Thoracic aorta (tissue), 2 donors: ENCODE data around the gene PTGDS. TPM values are rescaled to one million over a fixed set of nuclear protein-coding genes. Genes with fewer than 3 reads are reported as not detected.

Experiments used
- ATAC-seq: fragments of 150-250 bp; one replicate; pipeline ENCODE4 v1.8.0; 2017; ENCODE audit warnings: low read depth; ENCODE audit not compliant: insufficient number of reproducible peaks, low FRiP score
- DNase-seq: peaks from one replicate; pipeline ENCODE4 v3.0.0-alpha.2; 2020; ENCODE audit warnings: low spot score
- H3K27ac ChIP-seq, 2 donors: fragments of 200-600 bp; sonication (generic); 1 replicate in 1 of 2; 2 replicates in 1 of 2; pipeline ENCODE4 v1.5.1; 2016; ENCODE audit warnings: mild to moderate bottlenecking in 2 of 2, moderate library complexity in 2 of 2
- H3K27me3 ChIP-seq: fragments of 200-600 bp; sonication (generic); replicated peaks from 2 replicates; pipeline ENCODE4 v1.6.0; 2016; ENCODE audit warnings: mild to moderate bottlenecking; ENCODE audit not compliant: insufficient read depth
- H3K36me3 ChIP-seq: fragments of 200-600 bp; sonication (generic); one replicate; pipeline ENCODE4 v1.5.1; 2016
- H3K4me1 ChIP-seq, 2 donors: fragments of 200-600 bp; sonication (generic); 1 replicate in 1 of 2; 2 replicates in 1 of 2; pipeline versions ENCODE4 v1.5.1 to v1.6.0; 2016; ENCODE audit warnings: low read depth in 2 of 2, mild to moderate bottlenecking in 1 of 2; ENCODE audit not compliant: control insufficient read depth in 1 of 2
- H3K4me3 ChIP-seq: fragments of 200-600 bp; sonication (generic); 2 replicates; pipeline ENCODE4 v1.5.1; 2016; ENCODE audit warnings: mild to moderate bottlenecking
- H3K9me3 ChIP-seq: fragments of 200-600 bp; sonication (generic); 2 replicates; pipeline ENCODE4 v1.5.1; 2016
- total RNA-seq, 2 donors: library from RNA; depleted of rRNA; stranded (reverse); fragments of >200 nt; gene quantifications; one replicate each; pipeline versions ENCODE4 v1.1.0 to v1.2.3, GENCODE V29; 2016
- TF ChIP-seq, protein P1 (sequence below): fragments of 200-600 bp; sonication (generic); IDR thresholded peaks from one replicate; pipeline ENCODE4 v1.5.1; 2019; ENCODE audit warnings: antibody characterized with exemption

Gene PTGDS
- total RNA-seq, 2 donors from 2014 or later, result 66.1 to 89.5 TPM

DNA sequence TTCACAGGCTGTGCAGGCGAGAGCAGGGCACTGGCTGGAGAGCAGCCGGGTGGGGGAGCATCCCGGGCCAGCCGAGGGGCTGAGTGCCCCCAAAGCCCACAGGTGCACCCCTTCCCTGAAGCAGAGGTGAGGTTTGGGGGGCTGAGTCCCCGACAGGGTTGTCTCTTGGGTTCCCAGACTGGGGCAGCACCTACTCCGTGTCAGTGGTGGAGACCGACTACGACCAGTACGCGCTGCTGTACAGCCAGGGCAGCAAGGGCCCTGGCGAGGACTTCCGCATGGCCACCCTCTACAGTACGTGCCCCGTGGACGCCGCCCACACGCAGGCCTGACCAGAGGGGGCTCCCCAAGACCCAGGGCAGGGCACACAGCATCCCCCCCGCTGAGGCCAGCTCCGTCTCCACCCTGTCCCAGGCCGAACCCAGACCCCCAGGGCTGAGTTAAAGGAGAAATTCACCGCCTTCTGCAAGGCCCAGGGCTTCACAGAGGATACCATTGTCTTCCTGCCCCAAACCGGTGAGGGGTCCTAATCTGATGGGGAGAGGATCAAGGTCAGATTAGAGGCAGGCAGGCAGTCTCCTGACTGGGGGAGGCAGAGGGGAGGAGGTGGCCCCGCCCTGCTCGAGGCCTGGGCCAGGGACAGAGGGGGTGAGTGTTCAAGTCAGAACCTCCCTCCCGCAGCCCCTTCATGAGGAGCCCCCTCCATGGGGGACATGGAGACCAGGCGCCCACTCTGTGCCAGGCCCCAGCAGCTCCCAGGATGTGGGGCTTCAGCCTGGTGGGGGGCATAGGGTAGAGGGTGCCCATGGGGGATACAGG is 2.7 kb downstream of the PTGDS start:
- no peaks in the 10 kb centered on the region for H3K36me3 ChIP-seq
- TF ChIP-seq, protein P1, sequence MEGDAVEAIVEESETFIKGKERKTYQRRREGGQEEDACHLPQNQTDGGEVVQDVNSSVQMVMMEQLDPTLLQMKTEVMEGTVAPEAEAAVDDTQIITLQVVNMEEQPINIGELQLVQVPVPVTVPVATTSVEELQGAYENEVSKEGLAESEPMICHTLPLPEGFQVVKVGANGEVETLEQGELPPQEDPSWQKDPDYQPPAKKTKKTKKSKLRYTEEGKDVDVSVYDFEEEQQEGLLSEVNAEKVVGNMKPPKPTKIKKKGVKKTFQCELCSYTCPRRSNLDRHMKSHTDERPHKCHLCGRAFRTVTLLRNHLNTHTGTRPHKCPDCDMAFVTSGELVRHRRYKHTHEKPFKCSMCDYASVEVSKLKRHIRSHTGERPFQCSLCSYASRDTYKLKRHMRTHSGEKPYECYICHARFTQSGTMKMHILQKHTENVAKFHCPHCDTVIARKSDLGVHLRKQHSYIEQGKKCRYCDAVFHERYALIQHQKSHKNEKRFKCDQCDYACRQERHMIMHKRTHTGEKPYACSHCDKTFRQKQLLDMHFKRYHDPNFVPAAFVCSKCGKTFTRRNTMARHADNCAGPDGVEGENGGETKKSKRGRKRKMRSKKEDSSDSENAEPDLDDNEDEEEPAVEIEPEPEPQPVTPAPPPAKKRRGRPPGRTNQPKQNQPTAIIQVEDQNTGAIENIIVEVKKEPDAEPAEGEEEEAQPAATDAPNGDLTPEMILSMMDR, result no peak
- no peaks in the 10 kb centered on the region for H3K9me3 ChIP-seq
- ATAC-seq (no peak), DNase-seq (no peak)
- peaks cover 0 to 12% of the 10 kb centered on the region in 2 donors for H3K4me1 ChIP-seq
- peaks cover 3% of the 10 kb centered on the region for H3K27me3 ChIP-seq
- no peak overlapping the region for H3K4me3 ChIP-seq
- no peak overlapping the region for H3K27ac ChIP-seq

DNA sequence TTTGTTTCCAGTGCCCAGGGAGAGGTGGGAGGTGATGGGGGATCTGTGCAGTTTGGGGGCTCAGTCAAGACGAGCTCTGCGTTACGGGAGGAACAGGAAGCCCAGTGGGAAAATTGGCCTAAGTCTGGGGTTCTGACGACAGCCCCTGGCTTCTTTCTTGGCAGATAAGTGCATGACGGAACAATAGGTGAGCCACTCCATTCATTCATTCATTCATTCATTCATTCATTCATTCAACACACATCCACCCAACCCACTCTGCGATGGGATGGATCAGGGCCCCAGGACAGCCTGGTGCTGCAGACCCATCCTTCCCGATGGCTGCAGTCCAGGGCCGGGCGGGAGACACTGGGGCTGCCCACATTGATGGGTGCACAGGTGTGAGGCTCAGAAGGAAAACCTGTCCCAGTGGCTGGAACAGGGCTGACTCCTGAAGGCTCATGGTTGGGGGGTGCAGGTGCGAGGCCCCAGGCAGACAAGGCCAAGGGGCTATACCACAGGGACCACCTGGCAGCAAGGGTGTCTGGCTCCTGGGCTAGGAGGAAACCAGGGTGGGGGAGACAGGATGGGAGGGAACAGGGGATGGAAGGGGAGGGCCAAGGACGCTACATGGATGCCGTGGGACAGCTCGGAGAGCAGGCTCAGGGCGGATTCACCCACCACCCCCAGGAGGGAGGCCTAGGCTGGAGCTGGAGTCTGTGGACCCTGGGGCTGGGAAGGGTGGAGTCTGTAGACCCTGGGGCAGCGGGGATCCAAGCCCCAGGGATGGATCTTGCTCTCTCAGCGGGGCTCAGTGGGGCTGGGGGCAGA is 3.6 kb downstream of the PTGDS start:
- H3K4me3 ChIP-seq, result no peak overlapping the region

DNA sequence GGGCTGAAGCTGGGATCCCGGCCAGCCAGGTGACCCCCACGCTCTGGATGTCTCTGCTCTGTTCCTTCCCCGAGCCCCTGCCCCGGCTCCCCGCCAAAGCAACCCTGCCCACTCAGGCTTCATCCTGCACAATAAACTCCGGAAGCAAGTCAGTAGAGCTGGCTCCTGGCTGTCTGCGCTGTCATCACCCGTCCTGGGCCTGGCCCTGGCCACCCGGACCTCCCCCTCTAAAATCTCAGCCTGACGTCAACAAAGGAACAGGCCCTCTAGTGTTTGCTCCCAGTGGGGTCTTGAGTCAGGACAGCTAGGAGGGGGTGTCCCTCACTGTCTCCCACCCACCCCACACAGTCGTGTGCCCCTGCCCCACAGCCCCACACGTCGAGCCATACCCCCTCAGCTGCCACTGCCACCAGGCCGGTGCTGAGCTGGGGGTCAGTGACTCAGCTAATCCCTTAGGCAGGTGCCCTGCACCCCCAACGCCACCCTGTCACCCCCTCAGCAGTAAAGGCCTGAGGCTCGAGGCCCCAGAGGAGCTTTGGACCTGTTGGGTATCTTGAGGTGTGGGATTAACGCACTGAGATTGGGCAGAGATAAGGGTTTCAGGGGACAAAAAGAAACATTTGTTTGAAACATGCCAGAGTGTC is 4.4 kb downstream of the PTGDS start:
- Histone ChIP-seq H3K36me3 (no peaks in the 10 kb centered on the region), H3K27ac (no peak overlapping the region), H3K27me3 (peaks cover 8% of the 10 kb centered on the region), H3K4me1 (peaks cover 0 to 17% of the 10 kb centered on the region in 2 donors), H3K9me3 (no peaks in the 10 kb centered on the region), H3K4me3 (no peak overlapping the region)
- TF ChIP-seq, protein P1, result no peak
- no peak for ATAC-seq
- no peak for DNase-seq

More for the DNA sequence above, 3.6 kb downstream of the PTGDS start:
- TF ChIP-seq, protein P1, result no peak
- DNase-seq (no peak), ATAC-seq (no peak)
- peaks cover 0 to 17% of the 10 kb centered on the region in 2 donors for H3K4me1 ChIP-seq
- no peaks in the 10 kb centered on the region for H3K36me3 ChIP-seq
- no peaks in the 10 kb centered on the region for H3K9me3 ChIP-seq
- no peak overlapping the region for H3K27ac ChIP-seq
- peaks cover 8% of the 10 kb centered on the region for H3K27me3 ChIP-seq

DNA sequence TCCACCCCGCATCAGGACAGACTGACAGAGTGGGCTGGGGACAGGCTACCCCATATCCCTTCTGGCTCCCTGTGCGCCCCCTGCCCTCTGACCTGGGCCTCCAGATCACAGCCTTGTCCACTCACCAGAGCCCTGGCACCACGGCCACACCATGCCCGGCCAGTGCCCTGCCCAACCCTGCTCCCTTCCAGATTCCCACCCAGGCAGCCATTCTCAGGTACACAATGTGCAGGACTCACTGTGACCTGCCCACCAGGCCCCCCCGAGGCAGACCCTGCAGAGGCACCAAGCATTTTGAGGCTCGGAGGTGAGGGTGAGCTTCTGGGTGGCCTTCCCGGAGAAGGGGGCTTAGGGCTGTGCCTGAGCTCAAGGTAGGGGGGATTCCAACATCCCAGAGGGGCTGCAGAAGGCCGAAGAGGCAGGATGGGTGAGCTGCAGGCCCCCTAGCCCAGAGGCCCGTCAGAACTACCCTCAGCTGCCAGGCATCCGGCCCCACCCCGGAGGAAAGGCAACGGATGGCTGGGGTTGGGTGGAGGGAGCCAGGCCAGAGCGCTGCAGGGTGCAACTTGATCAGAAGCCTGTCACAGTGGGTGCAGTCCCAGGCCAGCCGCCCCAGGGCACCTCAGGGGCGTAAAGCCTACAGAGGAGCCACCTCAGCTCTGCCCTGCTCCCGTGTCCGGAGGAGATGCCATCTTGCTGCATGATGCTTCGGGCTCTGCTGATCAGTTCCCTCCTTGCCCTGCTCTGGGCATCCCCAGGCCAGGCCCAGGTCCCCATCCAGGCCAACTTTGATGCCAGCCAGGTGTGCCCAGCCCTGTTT is 5.1 kb downstream of the PTGDS start, which contains the start of gene LCNL1:
Gene LCNL1 (plus strand): TSS at position 762 of the 820 bp plus-strand sequence. CDS start 594 bp downstream, outside the sequence.
- no peak for ATAC-seq
- H3K27me3 ChIP-seq, result peaks cover 8% of the 10 kb centered on the region
- no peak within 1 kb of the TSS for H3K27ac ChIP-seq

More for the DNA sequence above, 5.1 kb downstream of the PTGDS start, which contains the start of gene LCNL1:
- Histone ChIP-seq H3K36me3 (no peaks in the 10 kb centered on the region), H3K4me1 (peaks cover 0 to 15% of the 10 kb centered on the region in 2 donors), H3K9me3 (no peaks in the 10 kb centered on the region), H3K4me3 (no peak within 1 kb of the TSS)
- TF ChIP-seq, protein P1, result no peak
- DNase-seq, result no peak
